Gastroesophageal sphincter (tissue), 3 donors: Measurements from ENCODE around the gene REV1.

ENCODE experiments used
- EP300 ChIP-seq: sonication (generic); formaldehyde crosslinking; IDR thresholded peaks from one replicate; pipeline ENCODE4 v1.6.1; 2017; ENCODE audit warnings: antibody characterized with exemption, mild to moderate bottlenecking
- POLR2A ChIP-seq, 2 donors: fragments of 450-650 bp; IDR thresholded peaks; one replicate each; pipeline ENCODE4 v1.6.1; 2017; ENCODE audit warnings: antibody characterized with exemption in 2 of 2, mild to moderate bottlenecking in 2 of 2, moderate library complexity in 1 of 2
- TF ChIP-seq, protein P1 (sequence below), 4 experiments: fragments of 200-600 bp in 2 of 4; fragments of 450-650 bp in 2 of 4; sonication (generic) in 1 of 4; IDR thresholded peaks; one replicate each; pipeline ENCODE4 v1.5.1; 2017 to 2019; ENCODE audit warnings: antibody characterized with exemption in 4 of 4, mild to moderate bottlenecking in 2 of 4, moderate library complexity in 2 of 4

DNA sequence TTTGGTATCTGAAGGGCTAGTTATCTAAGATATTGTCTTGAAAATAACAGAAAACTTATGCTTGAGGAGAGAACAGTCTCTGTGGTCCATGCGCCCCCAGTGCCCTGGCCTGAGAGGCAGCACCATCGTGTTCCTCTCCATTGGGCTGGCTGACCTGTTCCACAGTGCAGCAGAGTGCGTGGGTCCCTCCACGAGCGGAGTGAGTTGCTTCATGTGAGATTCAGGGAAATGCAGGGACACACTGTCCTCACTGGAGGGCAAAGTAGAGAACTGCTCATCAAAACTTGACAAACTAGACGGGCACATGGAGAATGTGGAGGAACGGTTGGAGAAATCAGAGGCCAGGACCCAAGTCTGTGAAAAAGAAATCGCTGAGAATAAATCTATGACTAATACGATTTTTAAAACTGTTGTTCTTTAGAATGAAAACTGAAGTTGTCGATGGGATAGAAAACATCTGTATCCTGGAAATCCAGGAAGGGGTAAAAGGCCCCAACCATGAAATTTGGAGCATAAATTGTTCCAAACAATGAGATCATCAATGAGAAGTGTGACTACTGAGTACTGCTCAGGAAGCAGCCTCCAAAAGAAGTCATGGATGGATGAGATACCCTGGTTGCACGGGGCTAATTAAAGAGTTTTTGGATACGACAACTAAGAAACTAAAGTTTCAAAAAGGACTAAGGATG is 58.1 kb downstream of the REV1 start:
- TF ChIP-seq, protein P1, sequence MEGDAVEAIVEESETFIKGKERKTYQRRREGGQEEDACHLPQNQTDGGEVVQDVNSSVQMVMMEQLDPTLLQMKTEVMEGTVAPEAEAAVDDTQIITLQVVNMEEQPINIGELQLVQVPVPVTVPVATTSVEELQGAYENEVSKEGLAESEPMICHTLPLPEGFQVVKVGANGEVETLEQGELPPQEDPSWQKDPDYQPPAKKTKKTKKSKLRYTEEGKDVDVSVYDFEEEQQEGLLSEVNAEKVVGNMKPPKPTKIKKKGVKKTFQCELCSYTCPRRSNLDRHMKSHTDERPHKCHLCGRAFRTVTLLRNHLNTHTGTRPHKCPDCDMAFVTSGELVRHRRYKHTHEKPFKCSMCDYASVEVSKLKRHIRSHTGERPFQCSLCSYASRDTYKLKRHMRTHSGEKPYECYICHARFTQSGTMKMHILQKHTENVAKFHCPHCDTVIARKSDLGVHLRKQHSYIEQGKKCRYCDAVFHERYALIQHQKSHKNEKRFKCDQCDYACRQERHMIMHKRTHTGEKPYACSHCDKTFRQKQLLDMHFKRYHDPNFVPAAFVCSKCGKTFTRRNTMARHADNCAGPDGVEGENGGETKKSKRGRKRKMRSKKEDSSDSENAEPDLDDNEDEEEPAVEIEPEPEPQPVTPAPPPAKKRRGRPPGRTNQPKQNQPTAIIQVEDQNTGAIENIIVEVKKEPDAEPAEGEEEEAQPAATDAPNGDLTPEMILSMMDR (IDR thresholded peaks at IDR 0.05), result no peak
- TF ChIP-seq POLR2A (IDR thresholded peaks at IDR 0.05) (no peak), EP300 (no peak)
